Measurements from ENCODE around the gene HOXA6.

- TF ChIP-seq CTCF (conservative IDR thresholded peaks at IDR 0.05; ENCODE audit: low read depth, low read length) (no peak), RCOR1 (IDR thresholded peaks at IDR 0.05; ENCODE audit: insufficient replicate concordance, low read length) (no peak), BHLHE40 (IDR thresholded peaks at IDR 0.05; ENCODE audit: low read depth, low read length) (no peak), POLR2A (IDR thresholded peaks at IDR 0.05; ENCODE audit: low read depth, low read length) (no peak), RAD21 (IDR thresholded peaks at IDR 0.05; ENCODE audit: low read length) (no peak)
Measured at GRCh38 chr7:27167916-27168264, 20.3 kb upstream of the HOXA6 start.
